GM20000 (cell line): ENCODE data around the gene CCDC146.

Source experiments
- DNase-seq: peaks from one replicate; pipeline ENCODE4 v3.0.0; 2012; ENCODE audit warnings: low spot score
- CTCF ChIP-seq: IDR thresholded peaks from 2 replicates; pipeline ENCODE4 v1.5.1; 2012; ENCODE audit warnings: mild to moderate bottlenecking, control low read depth; ENCODE audit errors: extremely low read depth, missing control alignments

Gene CCDC146

GRCh38 chr7:77246026-77246640 lies 123.7 kb downstream of the CCDC146 start:
- TF ChIP-seq CTCF, result no peak
- DNase-seq, result no peak

- TF ChIP-seq CTCF, result peak; percentile 75
- DNase-seq, result peak; percentile 63
Observed at GRCh38 chr7:77247206-77247850, 124.9 kb downstream of the CCDC146 start.

- TF ChIP-seq CTCF, result no peak
- DNase-seq, result no peak
Observed at GRCh38 chr7:77248154-77248553, 125.7 kb downstream of the CCDC146 start.

- DNase-seq, result no peak
- no peak for TF ChIP-seq CTCF
Observed at GRCh38 chr7:77252506-77252905, 130.1 kb downstream of the CCDC146 start.

GRCh38 chr7:77253151-77253550 lies 130.7 kb downstream of the CCDC146 start:
- no peak for TF ChIP-seq CTCF

GRCh38 chr7:77254429-77254828 lies 132.0 kb downstream of the CCDC146 start:
- no peak for DNase-seq
- TF ChIP-seq CTCF, result no peak

More at GRCh38 chr7:77253151-77253550, 130.7 kb downstream of the CCDC146 start:
- DNase-seq, result no peak

GRCh38 chr7:77254915-77255314 lies 132.5 kb downstream of the CCDC146 start:
- TF ChIP-seq CTCF, result no peak
- no peak for DNase-seq
